GM12878 (cell line): ENCODE data around the gene IGFL3. TPM values are rescaled to one million over a fixed set of nuclear protein-coding genes. Genes with fewer than 3 reads are reported as not detected.

Experiments
- ATAC-seq: fragments of 200-7000 bp; cut with Tn5 transposase; 3 replicates; pipeline ENCODE4 v1.9.1; 2020; ENCODE audit warnings: mild to moderate bottlenecking, moderate library complexity
- BruUV-seq: library from RNA; stranded (reverse); fragments of 400-500 nt; replicated peaks from 2 replicates; lab custom pipeline; 2021; lab: Mats Ljungman, UMichigan
- CTCF ChIA-PET: fragments of 300-600 bp; sonication (Branson Sonifier 250); formaldehyde crosslinking; extraction: SDS; loops from one replicate; lab custom pipeline; 2021; ENCODE audit warnings: inconsistent platforms; lab: Yijun Ruan, JAX
- POLR2A ChIA-PET: fragments of 350-600 bp; formaldehyde crosslinking; extraction: SDS; loops from one replicate; lab custom pipeline; 2021; ENCODE audit warnings: inconsistent platforms; lab: Charles Lee
- RAD21 ChIA-PET: fragments of 300-600 bp; sonication (Branson Sonifier 250); formaldehyde crosslinking; loops from one replicate; lab custom pipeline; 2023; ENCODE audit warnings: antibody characterized with exemption; ENCODE audit not compliant: unreplicated experiment; lab: Charles Lee
- SMC1A ChIA-PET: fragments of 300-600 bp; sonication (Branson Sonifier 250); formaldehyde crosslinking; loops from one replicate; lab custom pipeline; 2023; ENCODE audit not compliant: unreplicated experiment, uncharacterized antibody; lab: Charles Lee
- DNase-seq: peaks from one replicate; pipeline ENCODE4 v3.0.0-alpha.2; 2011; ENCODE audit warnings: low read depth, low spot score
- FAIRE-seq: peaks from 3 replicates; lab custom pipeline; 2011; peaks lifted over from hg19 to GRCh38; lab: Jason Lieb, UNC
- H2AFZ ChIP-seq: 2 replicates; pipeline ENCODE4 v1.6.0; 2011; ENCODE audit warnings: low read depth, low read length, control low read depth; ENCODE audit not compliant: control insufficient read depth
- H3K27ac ChIP-seq: 2 replicates; pipeline ENCODE4 v1.5.1; 2011; ENCODE audit warnings: control low read depth; ENCODE audit not compliant: control insufficient read depth, insufficient read depth
- H3K27me3 ChIP-seq, 2 experiments: replicated peaks in 1 of 2; 2 replicates each; pipeline versions ENCODE4 v1.6.0 to v1.6.1; 2011; ENCODE audit warnings: low read length in 1 of 2; ENCODE audit not compliant: control insufficient read depth in 2 of 2, insufficient read depth in 2 of 2
- H3K36me3 ChIP-seq, 2 experiments: 2 replicates each; pipeline ENCODE4 v1.5.1; 2011; ENCODE audit warnings: low read length in 1 of 2; ENCODE audit not compliant: control insufficient read depth in 2 of 2, insufficient read depth in 2 of 2
- H3K4me1 ChIP-seq: 2 replicates; pipeline ENCODE4 v1.6.1; 2011; ENCODE audit warnings: mild to moderate bottlenecking, low read length, moderate library complexity, mixed read lengths; ENCODE audit not compliant: control insufficient read depth, insufficient read depth
- H3K4me2 ChIP-seq: 2 replicates; pipeline ENCODE4 v1.6.0; 2011; ENCODE audit warnings: control low read depth; ENCODE audit not compliant: control insufficient read depth, insufficient read depth
- H3K4me3 ChIP-seq: fragments of 200-600 bp; sonication (generic); 2 replicates; pipeline ENCODE4 v1.5.1; 2016
- H3K79me2 ChIP-seq: 2 replicates; pipeline ENCODE4 v1.6.0; 2011; ENCODE audit warnings: low read length; ENCODE audit not compliant: control insufficient read depth, insufficient read depth
- H3K9ac ChIP-seq: 2 replicates; pipeline ENCODE4 v1.8.0; 2011; ENCODE audit warnings: low read length, control low read depth, mixed read lengths; ENCODE audit not compliant: control insufficient read depth, insufficient read depth
- H3K9me3 ChIP-seq: replicated peaks from 3 replicates; pipeline ENCODE4 v1.5.1; 2011; ENCODE audit warnings: mild to moderate bottlenecking, low read length; ENCODE audit not compliant: control insufficient read depth, insufficient read depth
- H4K20me1 ChIP-seq: 2 replicates; pipeline ENCODE4 v1.6.0; 2011; ENCODE audit not compliant: control insufficient read depth, insufficient read depth
- FOXK2 ChIP-seq: fragments of 450-650 bp; IDR thresholded peaks from 2 replicates; pipeline ENCODE4 v1.6.1; 2017; ENCODE audit warnings: mild to moderate bottlenecking, moderate library complexity
- POU2F2 ChIP-seq: IDR thresholded peaks from 3 replicates; pipeline ENCODE4 v1.6.1; 2011; ENCODE audit warnings: low read depth, mild to moderate bottlenecking, low read length, borderline replicate concordance
- SMARCA5 ChIP-seq: fragments of 450-650 bp; IDR thresholded peaks from 2 replicates; pipeline ENCODE4 v1.6.1; 2017; ENCODE audit warnings: mild to moderate bottlenecking
- YBX1 ChIP-seq: fragments of 450-650 bp; IDR thresholded peaks from 2 replicates; pipeline ENCODE4 v1.6.1; 2016; ENCODE audit warnings: antibody characterized with exemption
- WGBS: methylation state at CpG from one replicate; pipeline ENCODE4 v1.1.6; 2016; ENCODE audit warnings: low lambda C conversion rate; ENCODE audit not compliant: insufficient replicate concordance, insufficient coverage; ENCODE audit errors: missing lambda C conversion rate; 5-methylcytosine and 5-hydroxymethylcytosine counted together
- in situ Hi-C: fragments of 300-500 bp; cut with MboI; formaldehyde crosslinking; loops from 9 replicates; pipeline ENCODE4 v1.14.3; 2018; ENCODE audit warnings: mixed read lengths
- intact Hi-C: fragments of 100-400 bp; cut with micrococcal nuclease; formaldehyde crosslinking; loops from one replicate; pipeline ENCODE4 v1.14.2; 2022; ENCODE audit not compliant: unreplicated experiment
- polyA plus RNA-seq, 11 experiments: library from polyadenylated mRNA; depleted of rRNA in 4 of 11; unstranded in 6 of 11; stranded (reverse) in 5 of 11; fragments of >200 nt; fragmentation: Nextera tagmentation in 4 of 11; fragmentation: Illumina TruSeq in 1 of 11; extraction: Ambion mirVana in 4 of 11; extraction: Trizol in 1 of 11; gene quantifications; 1 replicate in 1 of 11; 2 replicates in 10 of 11; pipeline versions ENCODE4 v1.2.1 to v1.2.3, GENCODE V29; 2011 to 2016; ENCODE audit warnings: inconsistent platforms in 2 of 11, missing spikeins in 2 of 11, low read depth in 1 of 11
- total RNA-seq, 4 experiments: library from RNA; depleted of rRNA in 3 of 4; stranded (reverse); fragments of >200 nt in 3 of 4; fragmentation: Illumina TruSeq in 1 of 4; extraction: Trizol in 1 of 4; gene quantifications; 2 replicates each; pipeline versions ENCODE4 v1.2.1 to v1.2.3, GENCODE V29; 2013 to 2021
- TF ChIP-seq, protein P1 (sequence below): fragments of 150-350 bp; IDR thresholded peaks from 2 replicates; pipeline ENCODE4 v1.6.1; 2014; ENCODE audit warnings: mild to moderate bottlenecking, low read depth, low read length
- TF ChIP-seq, protein P2 (sequence below): fragments of 450-650 bp; IDR thresholded peaks from 2 replicates; pipeline ENCODE4 v1.6.1; 2017; ENCODE audit warnings: mild to moderate bottlenecking, low read depth, inconsistent platforms; ENCODE audit not compliant: poor library complexity, severe bottlenecking
- TF ChIP-seq, protein P3 (sequence below): fragments of 450-650 bp; IDR thresholded peaks from 2 replicates; pipeline ENCODE4 v1.6.1; 2016; ENCODE audit warnings: mild to moderate bottlenecking
- TF ChIP-seq, protein P4 (sequence below): fragments of 450-650 bp; conservative IDR thresholded peaks from 2 replicates; pipeline ENCODE4 v1.6.1; 2017; ENCODE audit warnings: mild to moderate bottlenecking, moderate library complexity
- TF ChIP-seq, protein P5 (sequence below): fragments of 450-650 bp; formaldehyde crosslinking; IDR thresholded peaks from 2 replicates; pipeline ENCODE4 v1.5.0; 2022; ENCODE audit warnings: mild to moderate bottlenecking, missing genetic modification characterization

The IGFL3 gene
- total and polyA plus RNA-seq, 10 of the 15 experiments (the other 5 are each of a cell fraction or from before 2014, with no cell fraction given) = not detected

DNA sequence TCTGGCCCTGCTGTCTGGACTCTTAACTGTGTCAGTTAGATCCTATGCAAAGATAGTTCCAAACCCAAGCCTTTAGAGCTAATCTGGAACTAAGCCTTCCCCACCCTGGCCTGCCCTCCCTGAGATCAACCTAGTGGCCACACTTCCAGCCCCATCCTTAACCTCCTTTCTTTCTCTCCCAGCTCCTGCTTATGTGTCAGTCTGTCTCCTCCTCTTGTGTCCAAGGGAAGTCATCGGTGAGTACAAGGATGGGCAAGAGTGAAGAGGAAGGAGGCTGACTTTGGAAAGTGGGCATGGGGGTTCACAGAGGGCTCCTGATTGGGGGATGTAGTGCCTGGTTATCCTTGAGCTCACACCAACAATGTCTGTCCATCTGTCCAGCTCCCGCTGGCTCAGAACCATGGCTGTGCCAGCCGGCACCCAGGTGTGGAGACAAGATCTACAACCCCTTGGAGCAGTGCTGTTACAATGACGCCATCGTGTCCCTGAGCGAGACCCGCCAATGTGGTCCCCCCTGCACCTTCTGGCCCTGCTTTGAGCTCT is 35.8 kb upstream of the IGFL3 start (continued):
- TF ChIP-seq, protein P1, sequence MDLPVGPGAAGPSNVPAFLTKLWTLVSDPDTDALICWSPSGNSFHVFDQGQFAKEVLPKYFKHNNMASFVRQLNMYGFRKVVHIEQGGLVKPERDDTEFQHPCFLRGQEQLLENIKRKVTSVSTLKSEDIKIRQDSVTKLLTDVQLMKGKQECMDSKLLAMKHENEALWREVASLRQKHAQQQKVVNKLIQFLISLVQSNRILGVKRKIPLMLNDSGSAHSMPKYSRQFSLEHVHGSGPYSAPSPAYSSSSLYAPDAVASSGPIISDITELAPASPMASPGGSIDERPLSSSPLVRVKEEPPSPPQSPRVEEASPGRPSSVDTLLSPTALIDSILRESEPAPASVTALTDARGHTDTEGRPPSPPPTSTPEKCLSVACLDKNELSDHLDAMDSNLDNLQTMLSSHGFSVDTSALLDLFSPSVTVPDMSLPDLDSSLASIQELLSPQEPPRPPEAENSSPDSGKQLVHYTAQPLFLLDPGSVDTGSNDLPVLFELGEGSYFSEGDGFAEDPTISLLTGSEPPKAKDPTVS = no peak
- TF ChIP-seq, protein P2, sequence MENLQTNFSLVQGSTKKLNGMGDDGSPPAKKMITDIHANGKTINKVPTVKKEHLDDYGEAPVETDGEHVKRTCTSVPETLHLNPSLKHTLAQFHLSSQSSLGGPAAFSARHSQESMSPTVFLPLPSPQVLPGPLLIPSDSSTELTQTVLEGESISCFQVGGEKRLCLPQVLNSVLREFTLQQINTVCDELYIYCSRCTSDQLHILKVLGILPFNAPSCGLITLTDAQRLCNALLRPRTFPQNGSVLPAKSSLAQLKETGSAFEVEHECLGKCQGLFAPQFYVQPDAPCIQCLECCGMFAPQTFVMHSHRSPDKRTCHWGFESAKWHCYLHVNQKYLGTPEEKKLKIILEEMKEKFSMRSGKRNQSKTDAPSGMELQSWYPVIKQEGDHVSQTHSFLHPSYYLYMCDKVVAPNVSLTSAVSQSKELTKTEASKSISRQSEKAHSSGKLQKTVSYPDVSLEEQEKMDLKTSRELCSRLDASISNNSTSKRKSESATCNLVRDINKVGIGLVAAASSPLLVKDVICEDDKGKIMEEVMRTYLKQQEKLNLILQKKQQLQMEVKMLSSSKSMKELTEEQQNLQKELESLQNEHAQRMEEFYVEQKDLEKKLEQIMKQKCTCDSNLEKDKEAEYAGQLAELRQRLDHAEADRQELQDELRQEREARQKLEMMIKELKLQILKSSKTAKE = no peak

DNA sequence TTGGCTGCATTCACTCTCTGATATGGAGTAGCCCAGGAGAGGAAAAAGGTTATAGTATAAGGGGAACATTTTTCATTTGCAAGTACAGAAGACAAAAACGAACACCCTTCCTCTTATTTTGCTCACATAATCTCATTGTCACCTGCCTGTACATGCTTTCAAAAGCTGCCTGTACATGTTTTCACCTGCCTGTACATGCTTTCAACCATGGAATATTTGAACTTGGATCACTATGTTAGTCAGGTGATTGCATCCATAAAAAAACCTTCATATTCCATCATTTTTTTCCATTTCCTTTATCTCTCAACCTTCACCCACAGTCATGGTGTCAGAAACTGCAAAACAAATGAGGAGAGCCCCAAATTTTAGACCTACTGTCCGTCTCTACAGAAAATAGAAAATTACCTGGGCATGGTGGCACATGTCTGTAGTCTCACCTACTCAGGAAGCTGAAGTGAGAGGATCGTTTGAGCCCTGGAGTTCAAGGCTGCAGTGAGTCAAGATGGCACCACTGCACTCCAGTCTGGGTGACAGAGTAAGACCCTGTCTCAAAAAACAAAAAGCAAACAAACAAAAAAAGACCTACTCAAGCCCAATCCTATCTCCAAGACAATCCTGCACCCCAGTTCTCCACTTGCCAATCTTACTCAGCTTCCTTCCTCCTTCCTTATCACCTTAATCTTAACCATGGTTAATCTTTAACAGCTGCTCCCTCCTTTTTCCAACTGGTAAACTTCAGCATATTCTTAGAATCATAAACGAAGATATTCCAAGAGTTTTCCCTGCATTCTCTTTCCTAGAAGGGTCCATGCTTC is 35.1 kb upstream of the IGFL3 start:
- ChIA-PET RAD21 (no interaction called here), CTCF (no interaction called here), POLR2A (no interaction called here), SMC1A (no interaction called here)
- WGBS = 1% methylated on average over 4 of the region's 4 CpGs
- in situ Hi-C loops = loop anchor here (5.0 kb wide), 1 partner anchor 88 kb away; no protein-coding TSS in a partner anchor
- H3K9ac ChIP-seq = no peak overlapping the region
- no peaks in the 10 kb centered on the region for H4K20me1 ChIP-seq
- H3K27ac ChIP-seq = no peak overlapping the region
- BruUV-seq = no TSS peak
- no peak overlapping the region for H3K4me3 ChIP-seq
- intact Hi-C loops = no loop called here
- H3K4me1 ChIP-seq = no peaks in the 10 kb centered on the region
- DNase-seq (no peak), ATAC-seq (no peak), FAIRE-seq (no peak)
- H3K4me2 ChIP-seq = no peak overlapping the region
- H2AFZ ChIP-seq = no peak overlapping the region
- H3K27me3 ChIP-seq = no peaks in the 10 kb centered on the region; a peak in 1 of 4 replicates
- H3K36me3 ChIP-seq = no peaks in the 10 kb centered on the region
- no peaks in the 10 kb centered on the region; the same call in 2 of the 3 replicates for H3K9me3 ChIP-seq
- H3K79me2 ChIP-seq = no peaks in the 10 kb centered on the region
- TF ChIP-seq, protein P3, sequence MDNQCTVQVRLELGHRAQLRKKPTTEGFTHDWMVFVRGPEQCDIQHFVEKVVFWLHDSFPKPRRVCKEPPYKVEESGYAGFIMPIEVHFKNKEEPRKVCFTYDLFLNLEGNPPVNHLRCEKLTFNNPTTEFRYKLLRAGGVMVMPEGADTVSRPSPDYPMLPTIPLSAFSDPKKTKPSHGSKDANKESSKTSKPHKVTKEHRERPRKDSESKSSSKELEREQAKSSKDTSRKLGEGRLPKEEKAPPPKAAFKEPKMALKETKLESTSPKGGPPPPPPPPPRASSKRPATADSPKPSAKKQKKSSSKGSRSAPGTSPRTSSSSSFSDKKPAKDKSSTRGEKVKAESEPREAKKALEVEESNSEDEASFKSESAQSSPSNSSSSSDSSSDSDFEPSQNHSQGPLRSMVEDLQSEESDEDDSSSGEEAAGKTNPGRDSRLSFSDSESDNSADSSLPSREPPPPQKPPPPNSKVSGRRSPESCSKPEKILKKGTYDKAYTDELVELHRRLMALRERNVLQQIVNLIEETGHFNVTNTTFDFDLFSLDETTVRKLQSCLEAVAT = no peak
- TF ChIP-seq FOXK2 = no peak
- no peak for TF ChIP-seq YBX1
- TF ChIP-seq, protein P4, sequence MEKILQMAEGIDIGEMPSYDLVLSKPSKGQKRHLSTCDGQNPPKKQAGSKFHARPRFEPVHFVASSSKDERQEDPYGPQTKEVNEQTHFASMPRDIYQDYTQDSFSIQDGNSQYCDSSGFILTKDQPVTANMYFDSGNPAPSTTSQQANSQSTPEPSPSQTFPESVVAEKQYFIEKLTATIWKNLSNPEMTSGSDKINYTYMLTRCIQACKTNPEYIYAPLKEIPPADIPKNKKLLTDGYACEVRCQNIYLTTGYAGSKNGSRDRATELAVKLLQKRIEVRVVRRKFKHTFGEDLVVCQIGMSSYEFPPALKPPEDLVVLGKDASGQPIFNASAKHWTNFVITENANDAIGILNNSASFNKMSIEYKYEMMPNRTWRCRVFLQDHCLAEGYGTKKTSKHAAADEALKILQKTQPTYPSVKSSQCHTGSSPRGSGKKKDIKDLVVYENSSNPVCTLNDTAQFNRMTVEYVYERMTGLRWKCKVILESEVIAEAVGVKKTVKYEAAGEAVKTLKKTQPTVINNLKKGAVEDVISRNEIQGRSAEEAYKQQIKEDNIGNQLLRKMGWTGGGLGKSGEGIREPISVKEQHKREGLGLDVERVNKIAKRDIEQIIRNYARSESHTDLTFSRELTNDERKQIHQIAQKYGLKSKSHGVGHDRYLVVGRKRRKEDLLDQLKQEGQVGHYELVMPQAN = no peak
- TF ChIP-seq, protein P5, sequence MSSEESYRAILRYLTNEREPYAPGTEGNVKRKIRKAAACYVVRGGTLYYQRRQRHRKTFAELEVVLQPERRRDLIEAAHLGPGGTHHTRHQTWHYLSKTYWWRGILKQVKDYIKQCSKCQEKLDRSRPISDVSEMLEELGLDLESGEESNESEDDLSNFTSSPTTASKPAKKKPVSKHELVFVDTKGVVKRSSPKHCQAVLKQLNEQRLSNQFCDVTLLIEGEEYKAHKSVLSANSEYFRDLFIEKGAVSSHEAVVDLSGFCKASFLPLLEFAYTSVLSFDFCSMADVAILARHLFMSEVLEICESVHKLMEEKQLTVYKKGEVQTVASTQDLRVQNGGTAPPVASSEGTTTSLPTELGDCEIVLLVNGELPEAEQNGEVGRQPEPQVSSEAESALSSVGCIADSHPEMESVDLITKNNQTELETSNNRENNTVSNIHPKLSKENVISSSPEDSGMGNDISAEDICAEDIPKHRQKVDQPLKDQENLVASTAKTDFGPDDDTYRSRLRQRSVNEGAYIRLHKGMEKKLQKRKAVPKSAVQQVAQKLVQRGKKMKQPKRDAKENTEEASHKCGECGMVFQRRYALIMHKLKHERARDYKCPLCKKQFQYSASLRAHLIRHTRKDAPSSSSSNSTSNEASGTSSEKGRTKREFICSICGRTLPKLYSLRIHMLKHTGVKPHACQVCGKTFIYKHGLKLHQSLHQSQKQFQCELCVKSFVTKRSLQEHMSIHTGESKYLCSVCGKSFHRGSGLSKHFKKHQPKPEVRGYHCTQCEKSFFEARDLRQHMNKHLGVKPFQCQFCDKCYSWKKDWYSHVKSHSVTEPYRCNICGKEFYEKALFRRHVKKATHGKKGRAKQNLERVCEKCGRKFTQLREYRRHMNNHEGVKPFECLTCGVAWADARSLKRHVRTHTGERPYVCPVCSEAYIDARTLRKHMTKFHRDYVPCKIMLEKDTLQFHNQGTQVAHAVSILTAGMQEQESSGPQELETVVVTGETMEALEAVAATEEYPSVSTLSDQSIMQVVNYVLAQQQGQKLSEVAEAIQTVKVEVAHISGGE (CRISPR knock-in tag) = no peak
- TF ChIP-seq SMARCA5 = no peak
- no peak for TF ChIP-seq POU2F2
